Hepatocyte (in vitro differentiated cells): ENCODE measurements around the gene CRB3. TPM values are rescaled to one million over a fixed set of nuclear protein-coding genes. Genes with fewer than 3 reads are reported as not detected.
"Not testable (repeated sequence)": the region's sequence is repeated elsewhere in the genome, so short reads cannot be mapped to it uniquely, and the experiment has no call there.

Experiments
- DNase-seq: peaks from one replicate; pipeline ENCODE4 v3.0.0-alpha.2; 2016; ENCODE audit warnings: low spot score
- H2AFZ ChIP-seq: fragments of 200-600 bp; sonication (generic); 2 replicates; pipeline ENCODE4 v1.6.0; 2016; ENCODE audit warnings: antibody characterized with exemption, mild to moderate bottlenecking
- H3K27ac ChIP-seq: fragments of 200-600 bp; sonication (generic); 2 replicates; pipeline ENCODE4 v1.5.1; 2016; ENCODE audit warnings: mild to moderate bottlenecking
- H3K27me3 ChIP-seq: fragments of 200-600 bp; sonication (generic); 2 replicates; pipeline ENCODE4 v1.6.1; 2016
- H3K36me3 ChIP-seq: fragments of 200-600 bp; sonication (generic); replicated peaks from 2 replicates; pipeline ENCODE4 v1.5.1; 2016; ENCODE audit warnings: low read depth; ENCODE audit not compliant: insufficient read depth
- H3K4me1 ChIP-seq: fragments of 200-600 bp; sonication (generic); 2 replicates; pipeline ENCODE4 v1.5.1; 2016; ENCODE audit warnings: mild to moderate bottlenecking, moderate library complexity; ENCODE audit not compliant: insufficient read depth
- H3K4me2 ChIP-seq: fragments of 200-600 bp; sonication (generic); 2 replicates; pipeline ENCODE4 v1.6.0; 2016
- H3K4me3 ChIP-seq: fragments of 200-600 bp; sonication (generic); 2 replicates; pipeline ENCODE4 v1.5.1; 2016; ENCODE audit warnings: mild to moderate bottlenecking
- H3K79me2 ChIP-seq: fragments of 200-600 bp; sonication (generic); 2 replicates; pipeline ENCODE4 v1.6.0; 2017; ENCODE audit warnings: mild to moderate bottlenecking
- H3K9me2 ChIP-seq: fragments of 200-600 bp; sonication (generic); replicated peaks from 2 replicates; pipeline ENCODE4 v1.6.0; 2017; ENCODE audit warnings: mild to moderate bottlenecking; ENCODE audit not compliant: insufficient read depth
- H3K9me3 ChIP-seq: fragments of 200-600 bp; sonication (generic); 2 replicates; pipeline ENCODE4 v1.5.1; 2016; ENCODE audit warnings: low read depth, mild to moderate bottlenecking
- H4K20me1 ChIP-seq: fragments of 200-600 bp; sonication (generic); 2 replicates; pipeline ENCODE4 v1.6.0; 2016; ENCODE audit warnings: mild to moderate bottlenecking; ENCODE audit not compliant: insufficient read depth, poor library complexity, severe bottlenecking
- CTCF ChIP-seq: fragments of 200-600 bp; sonication (generic); IDR thresholded peaks from 2 replicates; pipeline ENCODE4 v1.5.1; 2016; ENCODE audit warnings: antibody characterized with exemption, mild to moderate bottlenecking; ENCODE audit not compliant: poor library complexity
- EZH2 ChIP-seq: fragments of 200-600 bp; sonication (generic); IDR thresholded peaks from 2 replicates; pipeline ENCODE4 v1.6.1; 2016; ENCODE audit warnings: antibody characterized with exemption, mild to moderate bottlenecking, borderline replicate concordance
- EZH2phosphoT487 ChIP-seq: fragments of 200-600 bp; sonication (generic); IDR thresholded peaks from one replicate; pipeline ENCODE4 v1.6.1; 2018; ENCODE audit warnings: antibody characterized with exemption, mild to moderate bottlenecking, low read depth, moderate library complexity; ENCODE audit not compliant: unreplicated experiment, severe bottlenecking
- WGBS: methylation state at CpG from one replicate; pipeline ENCODE4 v1.1.6; 2016; ENCODE audit warnings: low lambda C conversion rate; ENCODE audit errors: missing lambda C conversion rate; 5-methylcytosine and 5-hydroxymethylcytosine counted together
- polyA plus RNA-seq: library from polyadenylated mRNA; unstranded; fragments of >200 nt; fragmentation: Nextera tagmentation; extraction: Ambion mirVana; gene quantifications from 2 replicates; pipeline ENCODE4 v1.2.1, GENCODE V29; 2016
- total RNA-seq: library from RNA; depleted of rRNA; stranded (reverse); fragments of >200 nt; gene quantifications from 2 replicates; pipeline ENCODE4 v1.2.3, GENCODE V29; 2014

CRB3 gene
- total and polyA plus RNA-seq, 2 experiments from 2014 or later: 42.5 to 71.4 TPM

DNA sequence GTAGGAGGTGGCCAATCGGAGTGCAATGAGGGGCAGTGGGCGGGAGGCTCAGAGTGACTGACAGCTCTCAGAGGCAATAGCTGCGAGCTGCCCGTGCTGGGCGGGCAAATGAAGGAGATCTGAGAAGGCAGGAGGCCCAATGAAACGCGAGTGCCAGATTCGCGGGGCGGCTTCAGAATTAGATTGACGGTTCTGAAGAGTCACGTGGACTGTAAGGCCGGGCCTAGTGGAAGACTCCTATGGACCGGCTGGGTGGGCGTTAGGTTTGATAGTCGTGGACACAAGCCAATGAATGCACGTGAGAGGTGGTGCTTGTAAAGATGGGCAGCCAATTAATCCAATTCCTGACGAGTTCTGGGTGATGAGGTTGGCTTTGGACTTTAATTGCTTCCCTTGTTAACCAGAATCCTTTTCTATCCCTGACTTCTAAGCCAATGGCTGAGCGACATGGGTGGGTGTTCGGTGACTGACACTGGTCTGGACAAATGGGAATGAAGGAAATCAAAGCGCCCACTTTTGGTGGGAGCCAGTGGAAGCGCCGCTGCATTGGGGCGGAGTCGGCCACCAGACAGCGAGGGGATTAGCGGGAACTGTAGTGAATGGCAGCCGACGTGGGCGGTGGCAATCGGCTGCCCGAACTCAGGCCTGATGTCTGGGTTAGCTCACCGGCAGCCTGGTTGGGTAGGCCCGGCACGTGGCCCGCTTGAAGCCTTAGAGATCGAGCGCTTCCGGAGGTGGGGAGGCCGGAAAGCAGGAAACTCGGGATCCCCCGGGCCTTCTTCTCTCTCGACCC lies 38.9 kb upstream of the CRB3 start:
- TF ChIP-seq EZH2phosphoT487 (no peak), EZH2 (no peak), CTCF (no peak)
- Histone ChIP-seq H3K79me2 (peaks cover 40% of the 10 kb centered on the region), H2AFZ (peak overlapping the region; percentile 49), H3K36me3 (no peaks in the 10 kb centered on the region), H3K27ac (peak overlapping the region; percentile 84), H4K20me1 (peaks cover 39% of the 10 kb centered on the region), H3K4me2 (peak overlapping the region; percentile 4), H3K9me2 (no peaks in the 10 kb centered on the region), H3K27me3 (no peaks in the 10 kb centered on the region), H3K4me1 (peaks cover 11% of the 10 kb centered on the region), H3K9me3 (no peaks in the 10 kb centered on the region), H3K4me3 (no peak overlapping the region)
- WGBS: 13% methylated on average over 43 of the region's 43 CpGs
- DNase-seq: peak; percentile 100

- peak overlapping the region; percentile 4 for H3K4me2 ChIP-seq
- no peak for DNase-seq
- H3K27ac ChIP-seq: peak overlapping the region; percentile 84
- H4K20me1 ChIP-seq: peaks cover 31% of the 10 kb centered on the region
- H3K27me3 ChIP-seq: no peaks in the 10 kb centered on the region
- 96% methylated on average over 21 of the region's 21 CpGs for WGBS
- H3K9me2 ChIP-seq: no peaks in the 10 kb centered on the region
- H3K9me3 ChIP-seq: no peaks in the 10 kb centered on the region
- peaks cover 11% of the 10 kb centered on the region for H3K4me1 ChIP-seq
- H3K4me3 ChIP-seq: no peak overlapping the region
- H2AFZ ChIP-seq: peak overlapping the region; percentile 49
- H3K79me2 ChIP-seq: peaks cover 31% of the 10 kb centered on the region
- no peaks in the 10 kb centered on the region for H3K36me3 ChIP-seq
- TF ChIP-seq EZH2phosphoT487: no peak
- TF ChIP-seq EZH2: no peak
- TF ChIP-seq CTCF: no peak
Observed at GRCh38 chr19:6425732-6426620, 38.1 kb upstream of the CRB3 start.

DNA sequence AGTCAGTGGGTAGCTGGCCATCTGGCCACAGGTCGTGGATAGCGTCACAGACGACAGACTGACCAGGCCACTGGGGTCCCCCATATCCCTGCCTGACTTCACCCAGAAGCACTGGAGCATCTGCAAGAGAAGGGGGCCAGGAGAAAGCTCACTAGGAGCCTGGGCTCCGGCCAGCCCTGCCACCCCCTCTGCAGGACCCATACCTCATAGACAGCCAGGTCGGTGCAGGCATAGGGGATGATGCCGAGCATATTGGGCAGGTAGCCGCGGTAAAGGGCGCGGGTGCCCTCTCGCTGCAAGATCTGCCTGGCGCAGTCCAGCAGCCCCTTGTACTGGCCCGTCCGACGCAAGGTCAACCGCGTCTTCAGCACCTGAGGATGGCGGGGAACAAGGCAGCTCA lies 36.9 kb upstream of the CRB3 start:
- H3K79me2 ChIP-seq: peaks cover 20% of the 10 kb centered on the region
- no peaks in the 10 kb centered on the region for H3K9me3 ChIP-seq
- H3K4me2 ChIP-seq: no peak overlapping the region
- H3K9me2 ChIP-seq: no peaks in the 10 kb centered on the region
- H2AFZ ChIP-seq: no peak overlapping the region
- no peak overlapping the region for H3K27ac ChIP-seq
- no peak for DNase-seq
- WGBS: 97% methylated on average over 18 of the region's 18 CpGs
- H3K27me3 ChIP-seq: no peaks in the 10 kb centered on the region
- H4K20me1 ChIP-seq: peaks cover 19% of the 10 kb centered on the region
- H3K4me1 ChIP-seq: peaks cover 11% of the 10 kb centered on the region
- H3K36me3 ChIP-seq: no peaks in the 10 kb centered on the region
- no peak overlapping the region for H3K4me3 ChIP-seq
- TF ChIP-seq CTCF: no peak
- no peak for TF ChIP-seq EZH2
- TF ChIP-seq EZH2phosphoT487: no peak

- not testable (repeated sequence) for H3K27ac ChIP-seq, H3K4me1 ChIP-seq, H3K9me2 ChIP-seq, H3K4me3 ChIP-seq, H3K36me3 ChIP-seq, H3K4me2 ChIP-seq, H3K27me3 ChIP-seq, H3K9me3 ChIP-seq, H3K79me2 ChIP-seq, H2AFZ ChIP-seq, DNase-seq, H4K20me1 ChIP-seq
- 88% methylated on average over 2 of the region's 2 CpGs for WGBS
Observed at GRCh38 chr19:6428692-6429418, 35.2 kb upstream of the CRB3 start.
